PC-9 (cell line): ENCODE data around the gene CDT1.

Source experiments
- CTCF ChIP-seq: fragments of 200-600 bp; sonication (generic); conservative IDR thresholded peaks from 2 replicates; pipeline ENCODE4 v1.6.1; 2017; ENCODE audit warnings: mixed run types, antibody characterized with exemption, mild to moderate bottlenecking, moderate library complexity
- EZH2 ChIP-seq: fragments of 200-600 bp; sonication (generic); IDR thresholded peaks from 2 replicates; pipeline ENCODE4 v1.8.0; 2017; ENCODE audit warnings: antibody characterized with exemption, low read depth

GRCh38 chr16:88763502-88764053 lies 40.0 kb upstream of the CDT1 start:
- TF ChIP-seq CTCF (no peak; the same call in 1 of the 2 replicates), EZH2 (no peak)
